Dermis blood vessel endothelial cell (primary cell): Measurements from ENCODE around the gene DRD4. TPM values are rescaled to one million over a fixed set of nuclear protein-coding genes. Genes with fewer than 3 reads are reported as not detected.
"Not testable (repeated sequence)": the region's sequence is repeated elsewhere in the genome, so short reads cannot be mapped to it uniquely, and the experiment has no call there.

ENCODE experiments used
- DNase-seq: peaks from one replicate; pipeline ENCODE4 v3.0.0; 2010
- total RNA-seq: library from RNA; depleted of rRNA; stranded (reverse); fragments of >200 nt; gene quantifications from 2 replicates; pipeline ENCODE4 v1.2.3, GENCODE V29; 2014

DRD4 gene
- total RNA-seq, 1 donor from 2014 or later = under 0.01 TPM

GRCh38 chr11:645536-645935 is 8.5 kb downstream of the DRD4 start:
- no peak for DNase-seq

GRCh38 chr11:646214-646613 is 9.1 kb downstream of the DRD4 start:
- DNase-seq = no peak

- DNase-seq = not testable (repeated sequence)
Measured at GRCh38 chr11:647672-648158, 10.6 kb downstream of the DRD4 start.

- no peak for DNase-seq
Measured at GRCh38 chr11:650482-650881, 13.4 kb downstream of the DRD4 start.

- not testable (repeated sequence) for DNase-seq
Measured at GRCh38 chr11:653136-653535, 16.1 kb downstream of the DRD4 start.

- DNase-seq = no peak
Measured at GRCh38 chr11:653837-654236, 16.8 kb downstream of the DRD4 start.

GRCh38 chr11:654444-654843 is 17.4 kb downstream of the DRD4 start:
- not testable (repeated sequence) for DNase-seq

GRCh38 chr11:655036-655726 is 18.1 kb downstream of the DRD4 start:
- DNase-seq = no peak

- no peak for DNase-seq
Measured at GRCh38 chr11:656426-656825, 19.4 kb downstream of the DRD4 start.

GRCh38 chr11:656866-657265 is 19.8 kb downstream of the DRD4 start:
- no peak for DNase-seq

- DNase-seq = no peak
Measured at GRCh38 chr11:657691-658126, 20.6 kb downstream of the DRD4 start.

- DNase-seq = no peak
Measured at GRCh38 chr11:659532-660085, 22.5 kb downstream of the DRD4 start.

- DNase-seq = no peak
Measured at GRCh38 chr11:660281-660680, 23.2 kb downstream of the DRD4 start.

- no peak for DNase-seq
Measured at GRCh38 chr11:660681-661444, 23.8 kb downstream of the DRD4 start.

GRCh38 chr11:662689-663274 is 25.7 kb downstream of the DRD4 start:
- DNase-seq = peak; percentile 79

GRCh38 chr11:665062-665703 is 28.1 kb downstream of the DRD4 start:
- DNase-seq = no peak

GRCh38 chr11:665704-666281 is 28.7 kb downstream of the DRD4 start:
- DNase-seq = no peak

- no peak for DNase-seq
Measured at GRCh38 chr11:673866-674265, 36.8 kb downstream of the DRD4 start.

GRCh38 chr11:674406-674805 is 37.3 kb downstream of the DRD4 start:
- DNase-seq = no peak

GRCh38 chr11:678297-678696 is 41.2 kb downstream of the DRD4 start:
- no peak for DNase-seq

- DNase-seq = no peak
Measured at GRCh38 chr11:679271-680207, 42.5 kb downstream of the DRD4 start.
